ACHN (cell line): ENCODE measurements around the gene IRF2BP1.

Source experiments
- DNase-seq: peaks from one replicate; pipeline ENCODE4 v3.0.0-alpha.2; 2015
- in situ Hi-C: cut with HindIII; loops from 2 replicates; pipeline ENCODE4 v1.10.0; 2017; ENCODE audit warnings: low sequenced_read_pairs, low pct_ligation_motif_present, low pct_unique_long_range_greater_than_20kb

The IRF2BP1 gene

GRCh38 chr19:45885556-45886426 lies at the start of gene IRF2BP1:
Gene IRF2BP1 (minus strand): TSS chr19:45886141. CDS start chr19:45885774, 367 bp downstream.
- peak; percentile 92 for DNase-seq
- in situ Hi-C loops = no loop called here

- DNase-seq = no peak
- in situ Hi-C loops = no loop called here
Observed at GRCh38 chr19:45935267-45935666, 49.3 kb upstream of the IRF2BP1 start.

- no peak for DNase-seq
- in situ Hi-C loops = no loop called here
Observed at GRCh38 chr19:45934551-45935230, 48.8 kb upstream of the IRF2BP1 start.

GRCh38 chr19:45933759-45934158 lies 47.8 kb upstream of the IRF2BP1 start:
- in situ Hi-C loops = no loop called here

GRCh38 chr19:45931055-45931454 lies 45.1 kb upstream of the IRF2BP1 start:
- in situ Hi-C loops = no loop called here
- no peak for DNase-seq

More at GRCh38 chr19:45933759-45934158, 47.8 kb upstream of the IRF2BP1 start:
- no peak for DNase-seq

GRCh38 chr19:45929247-45929646 lies 43.3 kb upstream of the IRF2BP1 start:
- in situ Hi-C loops = no loop called here
- DNase-seq = no peak

GRCh38 chr19:45927565-45928261 lies 41.8 kb upstream of the IRF2BP1 start:
- in situ Hi-C loops = no loop called here

GRCh38 chr19:45924891-45925447 lies 39.0 kb upstream of the IRF2BP1 start:
- in situ Hi-C loops = no loop called here
- no peak for DNase-seq

More at GRCh38 chr19:45927565-45928261, 41.8 kb upstream of the IRF2BP1 start:
- peak; percentile 91 for DNase-seq

GRCh38 chr19:45922281-45922680 lies 36.3 kb upstream of the IRF2BP1 start:
- DNase-seq = no peak
- in situ Hi-C loops = no loop called here

- in situ Hi-C loops = no loop called here
- no peak for DNase-seq
Observed at GRCh38 chr19:45920458-45920857, 34.5 kb upstream of the IRF2BP1 start.

- DNase-seq = no peak
- in situ Hi-C loops = no loop called here
Observed at GRCh38 chr19:45919678-45920077, 33.7 kb upstream of the IRF2BP1 start.

GRCh38 chr19:45918721-45919120 lies 32.8 kb upstream of the IRF2BP1 start:
- DNase-seq = no peak
- in situ Hi-C loops = no loop called here

GRCh38 chr19:45917421-45918091 lies 31.6 kb upstream of the IRF2BP1 start:
- no peak for DNase-seq
- in situ Hi-C loops = no loop called here

- in situ Hi-C loops = no loop called here
- no peak for DNase-seq
Observed at GRCh38 chr19:45913874-45914830, 28.2 kb upstream of the IRF2BP1 start, which contains the start of gene NANOS2. Gene NANOS2 (minus strand): TSS chr19:45914778. CDS start chr19:45914693, 85 bp downstream.

GRCh38 chr19:45911291-45911690 lies 25.4 kb upstream of the IRF2BP1 start:
- in situ Hi-C loops = no loop called here
- DNase-seq = no peak

GRCh38 chr19:45908956-45909355 lies 23.0 kb upstream of the IRF2BP1 start:
- in situ Hi-C loops = no loop called here
- no peak for DNase-seq

GRCh38 chr19:45906221-45906620 lies 20.3 kb upstream of the IRF2BP1 start:
- in situ Hi-C loops = no loop called here
- no peak for DNase-seq
